IPS-15b (cell line): ENCODE measurements around the gene SEPHS1.

Experiments used
- H3K27me3 ChIP-seq: one replicate; pipeline ENCODE4 v1.6.1; 2013; ENCODE audit warnings: low read length; ENCODE audit not compliant: control insufficient read depth, insufficient read depth
- H3K36me3 ChIP-seq: one replicate; pipeline ENCODE4 v1.6.1; 2013; ENCODE audit warnings: low read length; ENCODE audit not compliant: control insufficient read depth, insufficient read depth
- H3K4me1 ChIP-seq: one replicate; pipeline ENCODE4 v1.6.1; 2013; ENCODE audit warnings: mild to moderate bottlenecking, low read length; ENCODE audit not compliant: control insufficient read depth, insufficient read depth
- H3K4me3 ChIP-seq: one replicate; pipeline ENCODE4 v1.5.1; 2013; ENCODE audit warnings: low read depth, low read length
- H3K9ac ChIP-seq: one replicate; pipeline ENCODE4 v1.6.1; 2013; ENCODE audit warnings: low read depth, mild to moderate bottlenecking, low read length
- H3K9me3 ChIP-seq: one replicate; pipeline ENCODE4 v1.6.1; 2013; ENCODE audit warnings: mild to moderate bottlenecking, low read length; ENCODE audit not compliant: control insufficient read depth, insufficient read depth

The SEPHS1 gene

GRCh38 chr10:13271552-13272163 is 76.4 kb downstream of the SEPHS1 start:
- Histone ChIP-seq H3K4me3 (no peak overlapping the region), H3K9ac (no peak overlapping the region)

DNA sequence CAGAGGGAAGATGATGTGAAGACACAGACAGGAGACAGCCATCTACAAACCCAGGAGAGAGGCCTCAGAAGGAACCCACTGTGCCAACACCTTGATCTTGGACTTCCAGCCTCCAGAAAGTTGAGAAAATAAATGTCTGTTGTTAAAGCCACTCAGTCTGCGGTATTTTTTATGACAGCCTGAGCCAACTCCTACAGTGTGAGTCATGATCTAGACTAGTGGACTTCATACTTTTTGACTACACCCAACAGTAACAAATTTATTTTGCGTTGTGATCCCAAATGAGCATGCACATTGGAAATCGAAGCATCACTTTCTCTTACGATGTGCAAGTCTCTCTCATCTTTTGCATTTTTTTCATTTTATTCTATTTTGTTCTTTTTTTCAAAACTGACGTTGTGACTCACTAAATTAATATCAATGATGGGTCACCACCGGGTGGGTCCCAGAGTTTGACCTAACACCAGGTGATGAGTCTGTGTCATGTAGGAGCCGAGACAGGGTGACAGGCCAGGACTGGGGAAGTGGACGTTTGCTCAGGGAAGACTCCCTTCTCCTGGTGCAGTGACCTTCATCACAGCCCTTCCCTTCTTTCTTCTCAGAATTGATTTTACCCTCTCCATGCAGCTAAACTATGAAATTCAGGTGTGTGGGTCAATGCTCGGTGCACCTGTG is 77.1 kb downstream of the SEPHS1 start:
- peaks cover 13% of the 10 kb centered on the region for H3K4me1 ChIP-seq
- H3K9ac ChIP-seq: no peak overlapping the region
- no peaks in the 10 kb centered on the region for H3K9me3 ChIP-seq
- H3K27me3 ChIP-seq: no peaks in the 10 kb centered on the region
- no peak overlapping the region for H3K4me3 ChIP-seq
- no peaks in the 10 kb centered on the region for H3K36me3 ChIP-seq

More at GRCh38 chr10:13271552-13272163, 76.4 kb downstream of the SEPHS1 start:
- Histone ChIP-seq H3K27me3 (no peaks in the 10 kb centered on the region), H3K36me3 (no peaks in the 10 kb centered on the region), H3K9me3 (no peaks in the 10 kb centered on the region), H3K4me1 (peaks cover 13% of the 10 kb centered on the region)

GRCh38 chr10:13268841-13269240 is 79.3 kb downstream of the SEPHS1 start:
- no peaks in the 10 kb centered on the region for H3K9me3 ChIP-seq

DNA sequence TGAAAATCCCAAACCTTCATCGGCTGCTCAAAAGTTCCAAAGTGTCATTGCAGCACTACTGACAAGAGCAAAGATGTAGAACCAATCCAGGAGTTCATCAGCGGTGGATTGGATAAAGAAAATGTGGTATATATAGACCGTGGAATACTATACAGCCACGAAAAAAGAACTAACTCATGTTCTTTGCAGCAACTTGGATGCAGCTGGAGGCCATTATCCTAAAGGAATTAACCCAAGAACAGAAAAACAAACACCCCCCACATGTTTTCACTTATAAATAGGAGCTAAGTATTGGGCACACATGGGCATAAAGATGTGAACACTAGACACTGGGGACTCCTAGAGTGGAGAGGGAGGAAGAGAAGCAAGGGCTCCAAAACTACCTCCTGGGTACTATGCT is 79.8 kb downstream of the SEPHS1 start:
- peaks cover 13% of the 10 kb centered on the region for H3K4me1 ChIP-seq
- H3K4me3 ChIP-seq: no peak overlapping the region
- H3K36me3 ChIP-seq: no peaks in the 10 kb centered on the region
- no peaks in the 10 kb centered on the region for H3K9me3 ChIP-seq
- no peak overlapping the region for H3K9ac ChIP-seq
- H3K27me3 ChIP-seq: no peaks in the 10 kb centered on the region

More at GRCh38 chr10:13268841-13269240, 79.3 kb downstream of the SEPHS1 start:
- H3K4me1 ChIP-seq: peaks cover 13% of the 10 kb centered on the region
- no peak overlapping the region for H3K4me3 ChIP-seq
- no peaks in the 10 kb centered on the region for H3K36me3 ChIP-seq
- H3K27me3 ChIP-seq: no peaks in the 10 kb centered on the region
- H3K9ac ChIP-seq: no peak overlapping the region
